Smooth muscle cell (in vitro differentiated cells): ENCODE measurements around the gene RPS25. TPM values are rescaled to one million over a fixed set of nuclear protein-coding genes. Genes with fewer than 3 reads are reported as not detected.
A peak's percentile ranks its signal among the peaks of the same experiment; 100 is the strongest.
"Not testable (repeated sequence)": the region's sequence is repeated elsewhere in the genome, so short reads cannot be mapped to it uniquely, and the experiment has no call there.

ENCODE experiments used
- DNase-seq: peaks from one replicate; lab custom pipeline; 2025; ENCODE audit not compliant: unreplicated experiment; lab: John Stamatoyannopoulos, UW
- H2AFZ ChIP-seq: fragments of 200-600 bp; sonication (generic); 2 replicates; pipeline ENCODE4 v1.6.0; 2016; ENCODE audit warnings: antibody characterized with exemption, low read depth, mild to moderate bottlenecking
- H3F3A ChIP-seq: fragments of 200-600 bp; sonication (generic); 2 replicates; pipeline ENCODE4 v1.6.0; 2017; ENCODE audit warnings: antibody characterized with exemption, low read depth
- H3K27ac ChIP-seq: fragments of 200-600 bp; sonication (generic); 2 replicates; pipeline ENCODE4 v1.5.1; 2016; ENCODE audit warnings: low read depth, mild to moderate bottlenecking
- H3K27me3 ChIP-seq: fragments of 200-600 bp; sonication (generic); 2 replicates; pipeline ENCODE4 v1.6.1; 2016; ENCODE audit warnings: low read depth, mild to moderate bottlenecking
- H3K36me3 ChIP-seq: fragments of 200-600 bp; sonication (generic); 2 replicates; pipeline ENCODE4 v1.5.1; 2016; ENCODE audit warnings: low read depth
- H3K4me1 ChIP-seq: fragments of 200-600 bp; sonication (generic); 2 replicates; pipeline ENCODE4 v1.5.1; 2016; ENCODE audit warnings: low read depth
- H3K4me2 ChIP-seq: fragments of 200-600 bp; sonication (generic); 2 replicates; pipeline ENCODE4 v1.6.0; 2016; ENCODE audit warnings: mild to moderate bottlenecking
- H3K4me3 ChIP-seq: fragments of 200-600 bp; sonication (generic); 2 replicates; pipeline ENCODE4 v1.5.1; 2016; ENCODE audit warnings: mild to moderate bottlenecking
- H3K79me2 ChIP-seq: fragments of 200-600 bp; sonication (generic); 2 replicates; pipeline ENCODE4 v1.6.0; 2016; ENCODE audit warnings: low read depth, mild to moderate bottlenecking
- H3K9ac ChIP-seq: fragments of 200-600 bp; sonication (generic); 2 replicates; pipeline ENCODE4 v1.6.0; 2016; ENCODE audit warnings: low read depth
- H3K9me3 ChIP-seq: fragments of 200-600 bp; sonication (generic); replicated peaks from 2 replicates; pipeline ENCODE4 v1.5.1; 2016; ENCODE audit warnings: low read depth
- H4K20me1 ChIP-seq: fragments of 200-600 bp; sonication (generic); 2 replicates; pipeline ENCODE4 v1.6.0; 2016; ENCODE audit warnings: low read depth
- WGBS: methylation state at CpG from one replicate; pipeline ENCODE4 v1.1.7; 2016; ENCODE audit warnings: low lambda C conversion rate; 5-methylcytosine and 5-hydroxymethylcytosine counted together
- polyA plus RNA-seq: library from polyadenylated mRNA; unstranded; fragments of >200 nt; fragmentation: Nextera tagmentation; extraction: Ambion mirVana; gene quantifications from 2 replicates; pipeline ENCODE4 v1.2.1, GENCODE V29; 2016
- total RNA-seq: library from RNA; depleted of rRNA; stranded (reverse); fragments of >200 nt; gene quantifications from 2 replicates; pipeline ENCODE4 v1.2.3, GENCODE V29; 2014
- TF ChIP-seq, protein P1 (sequence below): fragments of 200-600 bp; sonication (generic); IDR thresholded peaks from 2 replicates; pipeline ENCODE4 v1.5.1; 2017; ENCODE audit warnings: borderline replicate concordance, mild to moderate bottlenecking, antibody characterized with exemption; ENCODE audit not compliant: insufficient read depth, poor library complexity, severe bottlenecking

RPS25 gene
- total and polyA plus RNA-seq, 2 experiments from 2014 or later = 1,078 to 1,616 TPM

DNA sequence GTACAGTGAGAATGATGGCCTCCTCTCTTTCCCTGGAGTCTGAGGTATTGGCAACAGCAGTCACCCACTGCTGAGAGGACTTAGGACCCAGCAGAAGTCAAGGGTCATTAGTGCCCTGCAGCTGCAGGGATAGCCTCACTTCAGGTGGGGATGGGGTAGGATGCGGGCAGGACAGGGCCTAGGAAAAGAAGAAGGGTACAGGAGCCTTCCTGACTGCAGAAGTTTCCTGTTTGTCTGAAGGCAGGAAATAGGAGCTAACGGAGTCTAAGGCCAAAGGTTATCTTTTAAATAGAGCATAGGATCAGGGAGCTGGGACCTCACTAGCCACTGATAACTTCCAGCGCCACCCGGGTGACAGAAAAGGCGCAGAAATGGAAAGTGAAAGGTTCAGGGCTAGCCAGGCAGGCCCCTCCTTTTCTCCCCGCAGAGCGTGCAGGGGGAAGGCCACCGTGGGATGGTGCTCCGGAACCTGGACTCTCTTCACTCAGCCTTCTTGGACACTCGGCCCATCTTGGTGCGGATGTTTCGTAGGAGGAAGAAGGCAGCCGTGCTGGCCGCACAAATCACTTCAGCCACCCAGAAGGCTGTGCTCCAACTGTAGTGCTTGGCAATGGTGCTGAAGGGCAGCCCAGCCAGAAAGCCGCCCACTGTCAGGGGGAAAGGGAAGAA is 6.4 kb upstream of the RPS25 start:
- Histone ChIP-seq H3K27ac (no peak overlapping the region), H3K79me2 (peaks cover 22% of the 10 kb centered on the region), H2AFZ (no peak overlapping the region), H3K4me2 (no peak overlapping the region), H3K4me3 (no peak overlapping the region), H3K9me3 (no peaks in the 10 kb centered on the region), H3K9ac (no peak overlapping the region), H3K36me3 (no peaks in the 10 kb centered on the region), H3F3A (peaks cover 24% of the 10 kb centered on the region), H4K20me1 (peaks cover 12% of the 10 kb centered on the region), H3K27me3 (no peaks in the 10 kb centered on the region), H3K4me1 (peaks cover 20% of the 10 kb centered on the region)
- 67% methylated on average over 15 of the region's 15 CpGs for WGBS
- TF ChIP-seq, protein P1, sequence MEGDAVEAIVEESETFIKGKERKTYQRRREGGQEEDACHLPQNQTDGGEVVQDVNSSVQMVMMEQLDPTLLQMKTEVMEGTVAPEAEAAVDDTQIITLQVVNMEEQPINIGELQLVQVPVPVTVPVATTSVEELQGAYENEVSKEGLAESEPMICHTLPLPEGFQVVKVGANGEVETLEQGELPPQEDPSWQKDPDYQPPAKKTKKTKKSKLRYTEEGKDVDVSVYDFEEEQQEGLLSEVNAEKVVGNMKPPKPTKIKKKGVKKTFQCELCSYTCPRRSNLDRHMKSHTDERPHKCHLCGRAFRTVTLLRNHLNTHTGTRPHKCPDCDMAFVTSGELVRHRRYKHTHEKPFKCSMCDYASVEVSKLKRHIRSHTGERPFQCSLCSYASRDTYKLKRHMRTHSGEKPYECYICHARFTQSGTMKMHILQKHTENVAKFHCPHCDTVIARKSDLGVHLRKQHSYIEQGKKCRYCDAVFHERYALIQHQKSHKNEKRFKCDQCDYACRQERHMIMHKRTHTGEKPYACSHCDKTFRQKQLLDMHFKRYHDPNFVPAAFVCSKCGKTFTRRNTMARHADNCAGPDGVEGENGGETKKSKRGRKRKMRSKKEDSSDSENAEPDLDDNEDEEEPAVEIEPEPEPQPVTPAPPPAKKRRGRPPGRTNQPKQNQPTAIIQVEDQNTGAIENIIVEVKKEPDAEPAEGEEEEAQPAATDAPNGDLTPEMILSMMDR = no peak
- DNase-seq = no peak

DNA sequence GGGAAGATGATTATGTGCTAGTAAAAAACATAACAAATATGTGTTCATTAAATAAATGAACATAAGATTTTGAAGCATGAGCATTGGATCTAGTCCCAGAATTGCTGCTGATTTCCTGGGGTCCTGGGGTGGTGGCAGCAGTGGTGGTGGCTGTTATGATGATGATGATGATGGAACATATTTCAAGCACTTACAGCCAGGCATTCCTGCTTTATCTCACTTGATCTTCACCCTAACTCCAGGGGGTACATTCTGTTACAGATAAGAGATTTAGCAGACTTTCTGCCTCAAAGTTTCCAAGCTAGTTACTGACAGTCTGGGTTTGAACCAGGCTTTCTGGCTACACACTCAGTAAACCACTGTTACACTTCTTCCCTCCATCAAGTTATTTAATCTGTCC is 5.6 kb upstream of the RPS25 start:
- Histone ChIP-seq H3K4me1 (peaks cover 14% of the 10 kb centered on the region), H2AFZ (no peak overlapping the region), H3K27ac (peak overlapping the region; percentile 13), H3K79me2 (peaks cover 30% of the 10 kb centered on the region), H3K9me3 (no peaks in the 10 kb centered on the region), H3K36me3 (no peaks in the 10 kb centered on the region), H3F3A (peaks cover 21% of the 10 kb centered on the region), H3K4me3 (no peak overlapping the region), H3K27me3 (no peaks in the 10 kb centered on the region), H3K4me2 (no peak overlapping the region), H4K20me1 (peaks cover 13% of the 10 kb centered on the region), H3K9ac (no peak overlapping the region)
- TF ChIP-seq, protein P1 = no peak
- DNase-seq = no peak

DNA sequence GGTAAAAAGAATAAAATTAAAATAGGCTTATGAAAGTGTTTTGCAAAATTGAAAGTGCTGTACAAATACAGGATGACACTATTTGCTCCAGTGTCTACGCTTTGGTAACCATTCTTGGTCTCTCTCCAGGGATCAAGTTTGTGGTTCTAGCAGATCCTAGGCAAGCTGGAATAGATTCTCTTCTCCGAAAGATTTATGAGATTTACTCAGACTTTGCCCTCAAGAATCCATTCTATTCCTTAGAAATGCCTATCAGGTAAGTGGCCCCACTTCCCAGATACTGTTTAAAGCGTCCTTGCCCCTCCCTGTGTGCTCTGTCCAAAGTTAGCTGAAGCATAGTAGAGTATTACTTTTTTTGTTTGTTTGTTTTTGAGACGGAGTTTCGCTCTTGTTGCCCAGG is 3.5 kb upstream of the RPS25 start:
- 97% methylated on average over 5 of the region's 5 CpGs for WGBS
- TF ChIP-seq, protein P1 = no peak
- no peak for DNase-seq
- no peaks in the 10 kb centered on the region for H3K9me3 ChIP-seq
- H3K27ac ChIP-seq = no peak overlapping the region
- H3K27me3 ChIP-seq = no peaks in the 10 kb centered on the region
- H3K4me2 ChIP-seq = no peak overlapping the region
- H3K4me1 ChIP-seq = peaks cover 19% of the 10 kb centered on the region
- peaks cover 45% of the 10 kb centered on the region for H3K79me2 ChIP-seq
- H3K9ac ChIP-seq = no peak overlapping the region
- H3F3A ChIP-seq = peaks cover 25% of the 10 kb centered on the region
- H4K20me1 ChIP-seq = peaks cover 21% of the 10 kb centered on the region
- H3K4me3 ChIP-seq = no peak overlapping the region
- no peak overlapping the region for H2AFZ ChIP-seq
- no peaks in the 10 kb centered on the region for H3K36me3 ChIP-seq

DNA sequence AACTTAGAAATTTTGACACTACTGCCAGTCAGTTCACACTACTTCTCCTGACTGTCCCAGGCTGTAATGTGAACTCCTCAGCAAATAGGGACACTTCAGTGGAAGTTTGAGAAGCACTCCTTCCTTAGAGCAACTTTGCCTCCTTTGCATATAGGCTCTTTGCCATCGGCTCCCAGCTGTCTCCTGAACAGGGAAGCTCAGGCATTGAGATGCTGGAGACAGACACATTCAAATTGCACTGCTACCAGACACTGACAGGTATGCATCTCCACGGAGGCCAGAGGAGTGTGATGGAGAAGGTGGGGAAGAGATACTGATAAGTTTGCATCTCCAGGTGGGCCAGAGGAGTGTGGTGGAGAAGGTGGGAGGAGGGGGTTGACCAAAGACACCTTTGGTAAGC is 1.9 kb upstream of the RPS25 start:
- Histone ChIP-seq H3K4me3 (peak overlapping the region; percentile 96), H3K79me2 (peaks cover 58% of the 10 kb centered on the region)
- TF ChIP-seq, protein P1 = no peak

DNA sequence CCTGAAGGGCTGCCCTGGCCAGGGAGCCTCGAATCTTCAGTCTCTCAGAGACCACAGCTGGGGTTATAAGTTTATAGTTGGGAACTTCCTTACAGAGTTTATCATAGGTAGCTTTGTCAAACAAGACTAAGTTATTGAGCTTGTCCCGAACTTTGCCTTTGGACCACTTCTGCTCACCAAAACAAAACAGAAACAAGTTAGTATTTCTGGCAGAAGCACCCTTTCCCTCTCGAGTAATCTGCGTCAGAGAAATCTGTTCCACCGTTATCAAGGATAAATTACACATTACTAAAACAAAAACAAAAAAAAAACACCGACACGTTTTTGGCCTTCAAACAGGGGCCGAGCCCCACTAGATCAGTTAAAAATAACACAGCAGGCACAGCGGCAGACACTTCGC is 766 bp downstream of the RPS25 start:
- not testable (repeated sequence) for DNase-seq, H3K9me3 ChIP-seq, H3K36me3 ChIP-seq, H3K27me3 ChIP-seq
- Histone ChIP-seq H3K4me3 (peak overlapping the region; percentile 96), H4K20me1 (peaks cover 39% of the 10 kb centered on the region), H3K9ac (peak overlapping the region; percentile 80), H3K4me1 (peaks cover 21% of the 10 kb centered on the region), H3K4me2 (peak overlapping the region; percentile 98), H2AFZ (peak overlapping the region; percentile 96), H3F3A (peaks cover 31% of the 10 kb centered on the region), H3K27ac (peak overlapping the region; percentile 81), H3K79me2 (peaks cover 58% of the 10 kb centered on the region)
- WGBS = 11% methylated on average over 10 of the region's 10 CpGs

More for the DNA sequence above, 1.9 kb upstream of the RPS25 start:
- Histone ChIP-seq H3K9me3 (no peaks in the 10 kb centered on the region), H3K36me3 (no peaks in the 10 kb centered on the region), H3K4me1 (peaks cover 21% of the 10 kb centered on the region), H4K20me1 (peaks cover 38% of the 10 kb centered on the region), H3K27me3 (no peaks in the 10 kb centered on the region), H3K27ac (no peak overlapping the region), H3K9ac (no peak overlapping the region), H3K4me2 (peak overlapping the region; percentile 98), H3F3A (peaks cover 32% of the 10 kb centered on the region), H2AFZ (no peak overlapping the region)
- WGBS = 56% methylated on average over 2 of the region's 2 CpGs
- no peak for DNase-seq
